Measurements from ENCODE around the gene PRR12. TPM values are rescaled to one million over a fixed set of nuclear protein-coding genes. Genes with fewer than 3 reads are reported as not detected.

PRR12 gene
- polyA plus RNA-seq, 1 experiment = 0.36 TPM

GRCh38 chr19:49581007-49581508 lies 9.9 kb upstream of the PRR12 start, which contains the start of gene PRRG2:
TSS of gene PRRG2 (plus strand) at chr19:49581316. CDS start at chr19:49583220, 1,904 bp downstream.
- Histone ChIP-seq H3K27ac (ENCODE audit: low read depth, low read length) (peak within 1 kb of the TSS; percentile 54), H3K27me3 (ENCODE audit: control insufficient read depth, insufficient read depth, low read length) (no peaks in the 10 kb centered on the region), H3K4me3 (ENCODE audit: low read depth, low read length) (peak within 1 kb of the TSS; percentile 97), H3K9me3 (ENCODE audit: control insufficient read depth, insufficient read depth, low read length) (no peaks in the 10 kb centered on the region)
- no peak for DNase-seq (ENCODE audit: low read depth, low spot score)
- POLR2A ChIA-PET = interaction anchor here (0.5 to 3.0 kb wide), 20 partner anchors 9 to 442 kb away, joined by 3 to 25 read pairs (median 4); partner anchors contain the start of genes AP2A1, GFY, PRR12 and RCN3
- TF ChIP-seq, protein P1, sequence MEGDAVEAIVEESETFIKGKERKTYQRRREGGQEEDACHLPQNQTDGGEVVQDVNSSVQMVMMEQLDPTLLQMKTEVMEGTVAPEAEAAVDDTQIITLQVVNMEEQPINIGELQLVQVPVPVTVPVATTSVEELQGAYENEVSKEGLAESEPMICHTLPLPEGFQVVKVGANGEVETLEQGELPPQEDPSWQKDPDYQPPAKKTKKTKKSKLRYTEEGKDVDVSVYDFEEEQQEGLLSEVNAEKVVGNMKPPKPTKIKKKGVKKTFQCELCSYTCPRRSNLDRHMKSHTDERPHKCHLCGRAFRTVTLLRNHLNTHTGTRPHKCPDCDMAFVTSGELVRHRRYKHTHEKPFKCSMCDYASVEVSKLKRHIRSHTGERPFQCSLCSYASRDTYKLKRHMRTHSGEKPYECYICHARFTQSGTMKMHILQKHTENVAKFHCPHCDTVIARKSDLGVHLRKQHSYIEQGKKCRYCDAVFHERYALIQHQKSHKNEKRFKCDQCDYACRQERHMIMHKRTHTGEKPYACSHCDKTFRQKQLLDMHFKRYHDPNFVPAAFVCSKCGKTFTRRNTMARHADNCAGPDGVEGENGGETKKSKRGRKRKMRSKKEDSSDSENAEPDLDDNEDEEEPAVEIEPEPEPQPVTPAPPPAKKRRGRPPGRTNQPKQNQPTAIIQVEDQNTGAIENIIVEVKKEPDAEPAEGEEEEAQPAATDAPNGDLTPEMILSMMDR (IDR thresholded peaks at IDR 0.05; ENCODE audit: low read depth, low read length) = no peak
- CTCF ChIA-PET = interaction anchor here (3.7 kb wide), 1 partner anchor 11 kb away, joined by 53 read pairs; no protein-coding TSS in a partner anchor

DNA sequence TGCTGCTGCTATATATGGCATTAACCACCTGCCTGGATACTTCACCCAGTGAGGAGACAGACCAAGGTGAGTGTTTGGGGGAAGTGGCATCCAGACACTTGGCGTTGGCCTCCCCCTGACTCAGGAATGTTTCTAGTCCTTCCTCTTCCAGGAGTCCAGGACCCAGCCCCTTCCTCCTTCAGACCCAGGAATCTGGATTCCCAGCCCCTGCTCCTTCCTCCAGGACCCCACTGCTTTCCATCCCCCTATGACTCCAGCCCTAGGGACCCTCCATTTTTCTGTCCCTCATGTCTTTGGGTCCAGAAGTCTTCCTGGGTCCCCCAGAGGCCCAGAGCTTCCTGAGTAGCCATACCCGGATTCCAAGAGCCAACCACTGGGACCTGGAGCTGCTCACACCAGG lies 7.7 kb upstream of the PRR12 start:
- POLR2A ChIA-PET = no interaction called here
- Histone ChIP-seq H3K27ac (ENCODE audit: low read depth, low read length) (no peak overlapping the region), H3K27me3 (ENCODE audit: control insufficient read depth, insufficient read depth, low read length) (no peaks in the 10 kb centered on the region), H3K9me3 (ENCODE audit: control insufficient read depth, insufficient read depth, low read length) (no peaks in the 10 kb centered on the region), H3K4me3 (ENCODE audit: low read depth, low read length) (no peak overlapping the region)
- TF ChIP-seq, protein P1 (IDR thresholded peaks at IDR 0.05; ENCODE audit: low read depth, low read length) = no peak
- CTCF ChIA-PET = interaction anchor here (0.5 to 1.6 kb wide), 2 partner anchors 13 to 87 kb away, joined by 3 to 8 read pairs; no protein-coding TSS in a partner anchor
- DNase-seq (ENCODE audit: low read depth, low spot score) = no peak

DNA sequence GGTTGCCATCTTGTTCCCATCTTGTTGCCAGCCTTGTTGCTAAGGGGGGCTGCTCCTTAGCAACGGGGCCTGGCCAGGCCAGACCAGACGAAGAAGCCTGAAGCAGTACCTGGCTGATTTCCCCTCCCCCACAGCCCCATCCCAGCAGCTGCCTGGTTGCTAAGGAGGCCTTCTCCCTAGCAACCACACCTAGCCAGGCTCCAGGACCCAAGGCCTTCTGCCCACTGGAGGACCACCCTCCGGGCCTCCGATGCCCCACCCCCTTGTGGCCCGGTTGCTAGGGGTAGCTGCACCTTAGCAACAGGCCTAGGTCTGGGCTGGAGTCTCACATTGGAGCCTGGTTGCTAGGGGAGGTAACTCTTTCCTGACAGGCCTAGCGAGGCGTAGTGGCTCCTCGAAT lies 6.0 kb upstream of the PRR12 start:
- Histone ChIP-seq H3K4me3 (ENCODE audit: low read depth, low read length) (no peak overlapping the region), H3K27me3 (ENCODE audit: control insufficient read depth, insufficient read depth, low read length) (no peaks in the 10 kb centered on the region), H3K27ac (ENCODE audit: low read depth, low read length) (no peak overlapping the region), H3K9me3 (ENCODE audit: control insufficient read depth, insufficient read depth, low read length) (no peaks in the 10 kb centered on the region)
- POLR2A ChIA-PET = no interaction called here
- TF ChIP-seq, protein P1 (IDR thresholded peaks at IDR 0.05; ENCODE audit: low read depth, low read length) = no peak
- no peak for DNase-seq (ENCODE audit: low read depth, low spot score)
- CTCF ChIA-PET = no interaction called here

DNA sequence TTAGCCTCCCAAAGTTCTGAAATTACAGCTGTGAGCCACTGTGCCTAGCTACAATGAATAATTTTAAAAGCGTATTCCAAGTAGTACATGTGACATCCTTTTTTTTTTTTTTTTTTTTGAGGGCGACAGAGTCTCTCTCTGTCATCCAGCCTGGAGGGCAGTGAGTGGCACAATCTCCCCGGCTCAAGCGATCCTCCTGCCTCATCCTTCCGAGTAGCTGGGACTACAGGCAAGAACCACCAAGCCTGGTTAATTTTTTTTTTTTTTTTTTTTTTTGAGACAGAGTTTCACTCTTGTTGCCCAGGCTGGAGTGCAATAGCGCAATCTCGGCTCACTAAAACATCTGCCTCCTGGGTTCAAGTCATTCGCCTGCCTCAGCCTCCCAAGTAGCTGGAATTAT lies 3.8 kb upstream of the PRR12 start:
- Histone ChIP-seq H3K27ac (ENCODE audit: low read depth, low read length) (no peak overlapping the region), H3K4me3 (ENCODE audit: low read depth, low read length) (no peak overlapping the region), H3K27me3 (ENCODE audit: control insufficient read depth, insufficient read depth, low read length) (no peaks in the 10 kb centered on the region), H3K9me3 (ENCODE audit: control insufficient read depth, insufficient read depth, low read length) (no peaks in the 10 kb centered on the region; the same call in 1 of the 2 replicates)
- ChIA-PET POLR2A (interaction anchor here (0.6 kb wide), 1 partner anchor 459 kb away, joined by 4 read pairs; no protein-coding TSS in a partner anchor), CTCF (interaction anchor here (0.6 to 2.4 kb wide), 5 partner anchors 14 to 94 kb away, joined by 5 to 11 read pairs (median 6); no protein-coding TSS in a partner anchor)
- no peak for DNase-seq (ENCODE audit: low read depth, low spot score)
- TF ChIP-seq, protein P1 (IDR thresholded peaks at IDR 0.05; ENCODE audit: low read depth, low read length) = no peak

GRCh38 chr19:49588365-49589122 lies 2.4 kb upstream of the PRR12 start:
- no peak overlapping the region for H3K4me3 ChIP-seq (ENCODE audit: low read depth, low read length)
- ChIA-PET CTCF (interaction anchor here (0.7 to 2.6 kb wide), 2 partner anchors 18 to 112 kb away, joined by 5 to 8 read pairs; no protein-coding TSS in a partner anchor), POLR2A (interaction anchor here (1.0 kb wide), 1 partner anchor 47 kb away, joined by 6 read pairs; no protein-coding TSS in a partner anchor)
- TF ChIP-seq, protein P1 (IDR thresholded peaks at IDR 0.05; ENCODE audit: low read depth, low read length) = no peak
- H3K27me3 ChIP-seq (ENCODE audit: control insufficient read depth, insufficient read depth, low read length) = no peaks in the 10 kb centered on the region
- DNase-seq (ENCODE audit: low read depth, low spot score) = no peak
- H3K27ac ChIP-seq (ENCODE audit: low read depth, low read length) = no peak overlapping the region
- no peaks in the 10 kb centered on the region; the same call in 1 of the 2 replicates for H3K9me3 ChIP-seq (ENCODE audit: control insufficient read depth, insufficient read depth, low read length)

Data from AG04450 (cell line).